ENCODE data around the gene DENND5B. TPM values are rescaled to one million over a fixed set of nuclear protein-coding genes. Genes with fewer than 3 reads are reported as not detected.

DENND5B gene
- under 1 TPM; 0.33 to 0.55 TPM for polyA plus RNA-seq

DNA sequence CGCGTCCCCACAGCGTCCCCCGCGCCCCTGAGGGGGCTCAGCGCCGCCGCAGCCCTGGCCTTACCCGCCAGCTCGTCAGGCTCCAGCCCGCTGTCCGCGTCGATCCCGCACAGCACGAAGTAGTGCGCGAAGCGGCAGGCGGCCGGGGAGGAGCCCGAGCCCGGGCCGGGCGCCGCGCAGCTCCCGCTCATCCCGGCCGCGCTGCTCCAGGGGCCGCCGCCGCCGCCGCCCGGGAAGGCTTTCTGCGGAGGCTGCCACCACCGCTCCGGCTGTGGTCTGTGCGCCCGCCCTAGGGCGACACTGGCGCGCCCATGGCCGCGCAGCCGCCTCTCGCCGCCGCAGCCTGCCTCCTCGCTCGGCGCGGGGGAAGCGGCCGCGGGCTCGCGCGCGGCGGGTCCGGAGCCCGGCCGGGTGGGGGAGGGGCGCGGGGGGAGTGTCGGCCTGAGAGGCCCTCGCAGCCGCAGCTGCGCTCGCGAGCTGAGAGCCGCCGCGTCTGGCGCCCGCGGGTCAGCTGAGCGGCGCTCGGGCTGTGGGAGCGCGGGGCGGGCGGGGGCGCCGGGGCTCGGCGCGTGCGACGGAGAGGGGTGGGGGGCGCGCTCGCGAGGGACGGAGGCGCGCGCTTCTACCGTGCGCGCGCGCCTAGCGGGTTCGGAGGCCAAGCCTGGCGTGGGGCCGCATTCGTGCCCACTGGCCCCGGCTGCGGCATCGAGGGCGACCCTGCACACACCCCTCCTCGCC, at the start of gene DENND5B:
Gene DENND5B, minus strand, starts transcription at position 495 of the 738 bp plus-strand sequence. Its CDS starts 304 bp downstream, at position 191.
- Histone ChIP-seq H3K27ac (ENCODE audit: low read depth in 2 of 2, low read length in 1 of 2) (peak within 1 kb of the TSS; percentile 84 to 89), H3K4me1 (ENCODE audit: control insufficient read depth in 2 of 2, insufficient read depth in 2 of 2, low read length in 1 of 2) (no peaks in the 10 kb centered on the region), H3K9me3 (ENCODE audit: control insufficient read depth in 2 of 2, insufficient read depth in 1 of 2, low read depth in 1 of 2, low read length in 1 of 2) (no peaks in the 10 kb centered on the region), H3K36me3 (ENCODE audit: control insufficient read depth in 2 of 2, insufficient read depth in 2 of 2, low read length in 1 of 2) (no peaks in the 10 kb centered on the region), H3K27me3 (ENCODE audit: control insufficient read depth in 1 of 2, insufficient read depth in 2 of 2, low read length in 2 of 2) (no peaks in the 10 kb centered on the region), H3K4me3 (ENCODE audit: low read depth in 1 of 2, low read length in 2 of 2) (peak within 1 kb of the TSS; percentile 66 to 85)
- WGBS, 2 donors: 0% methylated on average over 96 to 117 of the region's 117 CpGs

DNA sequence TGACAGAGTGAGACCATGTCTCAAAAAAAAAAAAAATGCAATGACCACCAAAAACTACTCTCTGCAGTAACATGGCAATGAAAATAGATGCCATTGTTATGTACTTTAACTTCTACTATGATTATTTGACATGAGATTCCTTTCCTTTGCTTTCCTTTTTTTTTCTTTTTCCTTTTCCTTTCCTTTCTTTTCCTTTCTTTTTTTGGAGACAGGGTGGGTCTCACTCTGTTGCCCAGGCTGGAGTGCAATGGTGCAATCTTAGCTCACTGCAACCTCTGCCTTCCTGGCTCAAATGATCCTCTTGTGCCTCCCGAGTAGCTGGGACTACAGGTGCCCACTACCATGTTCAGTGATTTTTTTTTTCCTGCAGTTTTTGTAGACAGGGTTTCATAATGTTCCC, 43.7 kb upstream of the DENND5B start:
- no peak overlapping the region for H3K27ac ChIP-seq (ENCODE audit: low read depth in 2 of 2, low read length in 1 of 2)
- no peaks in the 10 kb centered on the region for H3K9me3 ChIP-seq (ENCODE audit: control insufficient read depth in 2 of 2, insufficient read depth in 1 of 2, low read depth in 1 of 2, low read length in 1 of 2)
- 75 to 93% methylated on average over 1 of the region's 1 CpG for WGBS, 2 donors
- no peaks in the 10 kb centered on the region for H3K27me3 ChIP-seq (ENCODE audit: control insufficient read depth in 1 of 2, insufficient read depth in 2 of 2, low read length in 2 of 2)
- H3K4me1 ChIP-seq (ENCODE audit: control insufficient read depth in 2 of 2, insufficient read depth in 2 of 2, low read length in 1 of 2): no peaks in the 10 kb centered on the region
- no peak overlapping the region for H3K4me3 ChIP-seq (ENCODE audit: low read depth in 1 of 2, low read length in 2 of 2)
- H3K36me3 ChIP-seq (ENCODE audit: control insufficient read depth in 2 of 2, insufficient read depth in 2 of 2, low read length in 1 of 2): no peaks in the 10 kb centered on the region

DNA sequence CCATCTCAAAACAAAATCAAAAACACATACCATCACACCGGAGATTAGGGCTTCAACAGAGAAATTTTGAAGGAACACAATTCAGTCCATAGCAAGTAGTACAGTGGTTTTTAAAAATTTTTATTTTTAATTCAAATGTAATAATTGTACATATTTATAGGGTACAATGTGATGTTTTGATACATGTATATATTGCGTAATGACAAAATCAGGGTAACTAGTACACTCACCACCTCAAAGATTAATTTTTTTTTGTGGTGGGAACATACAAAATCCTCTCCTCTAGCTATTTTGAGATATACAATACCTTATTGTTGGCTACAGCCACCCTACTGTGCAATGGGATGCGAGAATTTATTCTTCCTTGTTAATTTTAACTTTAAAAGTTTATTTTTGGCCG, 42.5 kb upstream of the DENND5B start:
- H3K4me1 ChIP-seq (ENCODE audit: control insufficient read depth in 2 of 2, insufficient read depth in 2 of 2, low read length in 1 of 2): no peaks in the 10 kb centered on the region
- no peak overlapping the region for H3K4me3 ChIP-seq (ENCODE audit: low read depth in 1 of 2, low read length in 2 of 2)
- no peak overlapping the region for H3K27ac ChIP-seq (ENCODE audit: low read depth in 2 of 2, low read length in 1 of 2)
- H3K9me3 ChIP-seq (ENCODE audit: control insufficient read depth in 2 of 2, insufficient read depth in 1 of 2, low read depth in 1 of 2, low read length in 1 of 2): no peaks in the 10 kb centered on the region
- H3K36me3 ChIP-seq (ENCODE audit: control insufficient read depth in 2 of 2, insufficient read depth in 2 of 2, low read length in 1 of 2): no peaks in the 10 kb centered on the region
- 83 to 93% methylated on average over 4 of the region's 4 CpGs for WGBS, 2 donors
- no peaks in the 10 kb centered on the region for H3K27me3 ChIP-seq (ENCODE audit: control insufficient read depth in 1 of 2, insufficient read depth in 2 of 2, low read length in 2 of 2)

DNA sequence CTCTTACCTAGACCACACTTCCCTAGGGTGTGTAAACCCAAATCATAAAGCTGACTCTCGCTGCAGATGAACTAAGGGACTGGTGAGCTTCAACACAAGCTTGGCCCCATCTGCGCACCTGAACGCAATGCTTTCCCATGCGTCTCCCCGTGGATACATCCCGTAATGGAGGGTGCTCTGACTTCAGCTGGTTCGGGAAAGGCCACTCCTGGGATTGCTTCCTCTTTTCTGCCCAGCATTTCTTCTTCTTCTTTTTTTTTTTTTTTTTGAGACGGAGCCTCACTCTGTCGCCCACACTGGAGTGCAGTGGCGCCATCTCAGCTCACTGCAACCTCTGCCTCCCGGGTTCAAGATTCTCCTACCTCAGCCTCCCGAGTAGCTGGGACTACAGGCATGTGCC, 40.9 kb upstream of the DENND5B start:
- H3K27ac ChIP-seq (ENCODE audit: low read depth in 2 of 2, low read length in 1 of 2): no peak overlapping the region
- WGBS, 2 donors: 89 to 95% methylated on average over 12 of the region's 12 CpGs
- no peaks in the 10 kb centered on the region for H3K27me3 ChIP-seq (ENCODE audit: control insufficient read depth in 1 of 2, insufficient read depth in 2 of 2, low read length in 2 of 2)
- H3K36me3 ChIP-seq (ENCODE audit: control insufficient read depth in 2 of 2, insufficient read depth in 2 of 2, low read length in 1 of 2): no peaks in the 10 kb centered on the region
- no peaks in the 10 kb centered on the region for H3K9me3 ChIP-seq (ENCODE audit: control insufficient read depth in 2 of 2, insufficient read depth in 1 of 2, low read depth in 1 of 2, low read length in 1 of 2)
- H3K4me1 ChIP-seq (ENCODE audit: control insufficient read depth in 2 of 2, insufficient read depth in 2 of 2, low read length in 1 of 2): no peaks in the 10 kb centered on the region
- H3K4me3 ChIP-seq (ENCODE audit: low read depth in 1 of 2, low read length in 2 of 2): no peak overlapping the region

DNA sequence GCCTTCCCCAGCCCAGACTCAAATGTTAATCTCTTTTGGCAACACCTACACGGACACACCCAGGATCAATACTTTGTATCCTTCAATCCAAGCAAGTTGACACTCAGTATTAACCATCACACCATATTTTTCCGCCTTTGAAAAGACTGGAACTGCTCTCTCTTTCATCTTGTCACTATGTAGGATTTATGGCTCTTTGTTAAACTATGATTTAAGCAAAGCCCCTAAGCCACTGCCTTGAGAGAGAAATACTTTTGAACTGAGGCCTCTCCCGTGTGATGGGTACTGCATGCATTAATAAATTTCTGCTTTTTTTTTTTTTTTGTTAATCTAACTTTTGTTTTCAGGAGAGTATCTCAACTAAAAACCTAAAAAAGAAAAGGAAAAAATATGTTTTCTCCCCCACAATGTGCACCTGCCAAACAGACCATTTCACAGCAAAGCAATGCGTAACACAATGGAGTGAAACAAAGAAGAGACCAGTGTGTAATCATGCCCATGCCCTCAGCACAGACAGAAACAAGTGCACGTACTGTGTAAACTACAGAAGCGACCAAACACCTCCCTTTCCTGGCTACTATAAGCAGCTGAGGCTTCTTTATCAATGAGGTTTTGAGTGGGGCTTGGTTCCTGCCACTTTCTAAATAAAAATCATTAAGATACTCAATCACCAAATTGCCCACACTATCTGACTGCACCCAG, 40.2 kb upstream of the DENND5B start:
- 69 to 72% methylated on average over 6 of the region's 6 CpGs for WGBS, 2 donors

DNA sequence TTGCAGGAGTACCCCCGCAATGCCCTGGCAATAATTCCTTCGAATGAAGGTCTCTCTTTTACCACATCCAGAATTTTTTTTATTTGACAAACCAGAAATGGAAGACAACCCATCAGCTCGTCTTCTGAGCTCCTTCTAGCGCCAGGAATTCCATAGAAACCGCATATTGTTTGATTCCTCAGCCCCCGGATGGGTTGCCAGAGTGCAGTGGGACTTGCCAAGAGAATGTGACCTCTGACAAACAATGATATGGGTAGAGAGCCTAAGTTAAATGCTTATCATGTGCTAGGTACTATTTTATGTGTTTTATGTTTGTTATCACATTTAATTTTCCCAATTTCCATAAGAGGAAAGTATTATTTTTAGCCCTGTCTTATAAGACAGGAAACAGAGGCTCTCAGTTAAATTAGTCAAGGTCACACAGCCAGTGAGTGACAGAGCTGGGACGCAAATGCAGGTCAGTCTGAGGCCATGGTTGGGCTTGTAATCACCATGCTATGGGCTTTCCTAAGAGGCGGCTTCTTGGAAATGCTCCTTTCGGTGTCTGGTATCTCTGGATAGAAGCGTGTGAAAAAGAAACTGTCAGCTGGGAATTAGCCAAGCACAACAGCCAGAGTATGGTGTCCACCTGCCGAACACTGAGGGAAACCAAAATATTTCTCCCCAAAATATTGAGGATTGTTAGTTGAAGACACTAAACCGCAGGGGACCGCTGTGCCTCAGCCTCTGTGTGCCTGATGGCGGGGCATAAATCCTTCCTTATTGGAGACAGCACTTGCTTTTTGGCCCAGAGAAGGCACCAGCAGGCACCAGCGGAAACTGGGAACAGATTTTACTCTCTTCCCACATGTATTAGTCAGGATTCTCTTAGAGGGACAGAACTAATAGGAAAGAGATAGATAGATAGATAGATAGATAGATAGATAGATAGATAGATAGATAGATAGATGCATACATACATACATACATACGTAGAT, 39.1 kb upstream of the DENND5B start:
- H3K4me1 ChIP-seq (ENCODE audit: control insufficient read depth in 2 of 2, insufficient read depth in 2 of 2, low read length in 1 of 2): no peaks in the 10 kb centered on the region
- no peaks in the 10 kb centered on the region for H3K36me3 ChIP-seq (ENCODE audit: control insufficient read depth in 2 of 2, insufficient read depth in 2 of 2, low read length in 1 of 2)
- no peaks in the 10 kb centered on the region for H3K27me3 ChIP-seq (ENCODE audit: control insufficient read depth in 1 of 2, insufficient read depth in 2 of 2, low read length in 2 of 2)
- H3K4me3 ChIP-seq (ENCODE audit: low read depth in 1 of 2, low read length in 2 of 2): no peak overlapping the region
- H3K9me3 ChIP-seq (ENCODE audit: control insufficient read depth in 2 of 2, insufficient read depth in 1 of 2, low read depth in 1 of 2, low read length in 1 of 2): no peaks in the 10 kb centered on the region
- no peak overlapping the region for H3K27ac ChIP-seq (ENCODE audit: low read depth in 2 of 2, low read length in 1 of 2)
- 62 to 64% methylated on average over 16 of the region's 16 CpGs for WGBS, 2 donors

More for the DNA sequence above, 40.2 kb upstream of the DENND5B start:
- Histone ChIP-seq H3K9me3 (ENCODE audit: control insufficient read depth in 2 of 2, insufficient read depth in 1 of 2, low read depth in 1 of 2, low read length in 1 of 2) (no peaks in the 10 kb centered on the region), H3K36me3 (ENCODE audit: control insufficient read depth in 2 of 2, insufficient read depth in 2 of 2, low read length in 1 of 2) (no peaks in the 10 kb centered on the region), H3K4me3 (ENCODE audit: low read depth in 1 of 2, low read length in 2 of 2) (no peak overlapping the region), H3K4me1 (ENCODE audit: control insufficient read depth in 2 of 2, insufficient read depth in 2 of 2, low read length in 1 of 2) (no peaks in the 10 kb centered on the region), H3K27ac (ENCODE audit: low read depth in 2 of 2, low read length in 1 of 2) (no peak overlapping the region), H3K27me3 (ENCODE audit: control insufficient read depth in 1 of 2, insufficient read depth in 2 of 2, low read length in 2 of 2) (no peaks in the 10 kb centered on the region)

DNA sequence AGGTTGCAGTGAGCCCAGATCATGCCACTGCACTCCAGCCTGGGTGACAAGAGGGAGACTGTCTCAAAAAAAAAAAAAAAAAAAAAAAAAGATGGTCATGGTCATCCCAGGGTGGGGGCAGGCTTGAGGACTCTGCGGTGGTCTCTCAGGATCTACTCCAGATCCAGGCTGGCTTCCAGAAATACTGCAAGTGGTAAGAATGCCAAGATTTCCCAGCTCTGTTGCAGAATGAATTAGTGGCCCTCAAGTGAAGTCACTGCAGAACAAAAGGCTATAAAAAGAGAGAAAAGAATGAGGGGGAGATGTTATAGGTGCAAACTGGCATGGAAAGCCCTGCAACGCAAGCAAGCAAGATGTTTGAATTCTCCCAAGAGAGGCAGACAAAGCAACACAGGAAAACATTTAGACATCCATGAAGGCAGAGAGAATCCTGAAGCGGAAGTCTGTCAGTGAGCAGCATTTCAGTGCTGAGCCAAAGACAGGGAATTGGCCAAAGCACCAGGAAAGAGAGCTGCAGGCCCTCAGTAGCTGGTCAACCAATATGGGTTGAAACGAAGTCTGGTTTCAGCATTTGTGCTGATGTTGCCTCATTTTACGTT, 36.6 kb upstream of the DENND5B start:
- WGBS, 2 donors: 83 to 90% methylated on average over 5 of the region's 5 CpGs
- no peaks in the 10 kb centered on the region for H3K36me3 ChIP-seq (ENCODE audit: control insufficient read depth in 2 of 2, insufficient read depth in 2 of 2, low read length in 1 of 2)
- no peak overlapping the region for H3K27ac ChIP-seq (ENCODE audit: low read depth in 2 of 2, low read length in 1 of 2)
- no peaks in the 10 kb centered on the region for H3K9me3 ChIP-seq (ENCODE audit: control insufficient read depth in 2 of 2, insufficient read depth in 1 of 2, low read depth in 1 of 2, low read length in 1 of 2)
- H3K4me3 ChIP-seq (ENCODE audit: low read depth in 1 of 2, low read length in 2 of 2): no peak overlapping the region
- H3K4me1 ChIP-seq (ENCODE audit: control insufficient read depth in 2 of 2, insufficient read depth in 2 of 2, low read length in 1 of 2): no peaks in the 10 kb centered on the region
- H3K27me3 ChIP-seq (ENCODE audit: control insufficient read depth in 1 of 2, insufficient read depth in 2 of 2, low read length in 2 of 2): no peaks in the 10 kb centered on the region

DNA sequence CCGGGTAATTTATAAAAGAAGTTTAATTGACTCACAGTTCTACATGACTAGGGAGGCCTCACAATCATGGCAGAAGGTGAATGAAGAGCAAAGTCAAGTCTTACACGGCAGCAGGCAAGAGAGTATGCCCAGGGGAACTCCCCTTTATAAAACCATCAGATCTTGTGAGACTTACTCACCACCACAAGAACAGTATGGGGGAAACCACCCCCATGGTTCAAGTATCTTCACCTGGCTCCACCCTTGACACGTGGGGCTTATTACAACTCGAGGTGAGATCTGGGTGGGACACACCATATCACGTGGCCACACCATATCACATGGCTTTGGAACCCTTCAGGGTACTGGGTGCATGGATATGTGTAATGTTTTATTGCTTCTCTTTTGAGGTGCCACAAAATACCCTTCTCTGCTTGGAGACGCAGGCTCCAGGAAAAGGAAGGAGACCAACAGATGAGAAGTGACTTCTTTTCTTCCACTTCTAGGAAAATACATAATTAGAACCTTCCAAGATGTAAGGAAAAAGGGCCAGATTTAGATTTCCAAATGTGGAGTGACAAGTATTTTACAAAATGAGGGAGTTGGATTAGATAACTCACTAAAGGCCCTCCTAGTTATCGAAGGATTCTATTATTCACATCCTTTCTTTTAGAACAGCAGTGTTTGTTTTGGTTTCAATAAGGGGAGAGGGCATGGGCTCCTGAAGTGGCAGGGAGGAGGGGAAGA, 35.5 kb upstream of the DENND5B start:
- H3K9me3 ChIP-seq (ENCODE audit: control insufficient read depth in 2 of 2, insufficient read depth in 1 of 2, low read depth in 1 of 2, low read length in 1 of 2): no peaks in the 10 kb centered on the region
- no peak overlapping the region for H3K27ac ChIP-seq (ENCODE audit: low read depth in 2 of 2, low read length in 1 of 2)
- WGBS, 2 donors: 75 to 81% methylated on average over 7 of the region's 7 CpGs
- H3K4me3 ChIP-seq (ENCODE audit: low read depth in 1 of 2, low read length in 2 of 2): no peak overlapping the region
- no peaks in the 10 kb centered on the region for H3K27me3 ChIP-seq (ENCODE audit: control insufficient read depth in 1 of 2, insufficient read depth in 2 of 2, low read length in 2 of 2)
- no peaks in the 10 kb centered on the region for H3K4me1 ChIP-seq (ENCODE audit: control insufficient read depth in 2 of 2, insufficient read depth in 2 of 2, low read length in 1 of 2)
- no peaks in the 10 kb centered on the region for H3K36me3 ChIP-seq (ENCODE audit: control insufficient read depth in 2 of 2, insufficient read depth in 2 of 2, low read length in 1 of 2)

Measured in esophagus (tissue), 2 donors.